Fibroblast of lung (primary cell): ENCODE measurements around the gene MAML3. TPM values are rescaled to one million over a fixed set of nuclear protein-coding genes. Genes with fewer than 3 reads are reported as not detected.

Experiments
- DNase-seq, 2 donors: peaks; one replicate each; pipeline versions ENCODE4 v3.0.0 to v3.0.0-alpha.2; 2010; ENCODE audit warnings: low read depth in 2 of 2
- H2AFZ ChIP-seq: 2 replicates; pipeline ENCODE4 v1.5.1; 2012; ENCODE audit warnings: low read length, control low read depth, inconsistent platforms
- H3K27ac ChIP-seq: 2 replicates; pipeline ENCODE4 v1.5.1; 2011; ENCODE audit warnings: low read length, control low read depth; ENCODE audit not compliant: insufficient read depth
- H3K27me3 ChIP-seq: 2 replicates; pipeline ENCODE4 v1.5.1; 2011; ENCODE audit warnings: mild to moderate bottlenecking, low read length; ENCODE audit not compliant: control insufficient read depth, insufficient read depth
- H3K36me3 ChIP-seq: 2 replicates; pipeline ENCODE4 v1.5.1; 2011; ENCODE audit warnings: low read length; ENCODE audit not compliant: control insufficient read depth, insufficient read depth
- H3K4me1 ChIP-seq: 2 replicates; pipeline ENCODE4 v1.5.1; 2011; ENCODE audit warnings: low read length; ENCODE audit not compliant: control insufficient read depth, insufficient read depth; ENCODE audit errors: extremely low read depth
- H3K4me2 ChIP-seq: 2 replicates; pipeline ENCODE4 v1.5.1; 2011; ENCODE audit warnings: low read length, control low read depth; ENCODE audit not compliant: insufficient read depth; ENCODE audit errors: extremely low read depth
- H3K4me3 ChIP-seq, 4 experiments: fragments of 200-600 bp in 1 of 4; sonication (generic) in 1 of 4; replicated peaks in 1 of 4; 2 replicates each; pipeline ENCODE4 v1.5.1; 2011 to 2016; ENCODE audit warnings: low read length in 4 of 4, low read depth in 3 of 4, mild to moderate bottlenecking in 3 of 4, control low read depth in 2 of 4, inconsistent platforms in 1 of 4, mixed read lengths in 1 of 4; ENCODE audit not compliant: insufficient read depth in 1 of 4; ENCODE audit errors: control extremely low read depth in 1 of 4
- H3K79me2 ChIP-seq: 2 replicates; pipeline ENCODE4 v1.5.1; 2012; ENCODE audit warnings: mild to moderate bottlenecking, low read length, inconsistent platforms; ENCODE audit not compliant: control insufficient read depth, insufficient read depth
- H3K9ac ChIP-seq: 2 replicates; pipeline ENCODE4 v1.5.1; 2011; ENCODE audit warnings: mild to moderate bottlenecking, low read length, control low read depth; ENCODE audit not compliant: insufficient read depth
- H3K9me3 ChIP-seq: 2 replicates; pipeline ENCODE4 v1.5.1; 2012; ENCODE audit warnings: low read depth, low read length; ENCODE audit not compliant: control insufficient read depth, insufficient read depth
- H4K20me1 ChIP-seq: 2 replicates; pipeline ENCODE4 v1.5.1; 2011; ENCODE audit warnings: low read length; ENCODE audit not compliant: control insufficient read depth, insufficient read depth; ENCODE audit errors: extremely low read depth
- EZH2 ChIP-seq: IDR thresholded peaks from 2 replicates; pipeline ENCODE4 v1.5.1; 2012; ENCODE audit warnings: low read length, control low read depth, mild to moderate bottlenecking; ENCODE audit errors: missing control alignments
- polyA plus RNA-seq, 2 donors: library from polyadenylated mRNA; depleted of rRNA in 1 of 2; stranded (reverse) in 1 of 2; unstranded in 1 of 2; fragments of >200 nt; gene quantifications; 2 replicates each; pipeline ENCODE4 v1.2.1, GENCODE V29; 2011 to 2012; ENCODE audit warnings: missing spikeins in 1 of 2
- total RNA-seq: library from RNA; depleted of rRNA; stranded (reverse); fragments of >200 nt; gene quantifications from 2 replicates; pipeline ENCODE4 v1.2.1, GENCODE V29; 2014
- TF ChIP-seq, protein P1 (sequence below), 2 donors: IDR thresholded peaks in 1 of 2; conservative IDR thresholded peaks in 1 of 2; 1 replicate in 1 of 2; 2 replicates in 1 of 2; pipeline ENCODE4 v1.5.1; 2011 to 2012; ENCODE audit warnings: low read length in 2 of 2, control low read depth in 1 of 2, inconsistent platforms in 1 of 2, low read depth in 1 of 2, mild to moderate bottlenecking in 1 of 2

Gene MAML3
- total and polyA plus RNA-seq, 2 donors (not counting 1 experiment from before 2014, with no cell fraction given): 2.0 to 2.8 TPM

DNA sequence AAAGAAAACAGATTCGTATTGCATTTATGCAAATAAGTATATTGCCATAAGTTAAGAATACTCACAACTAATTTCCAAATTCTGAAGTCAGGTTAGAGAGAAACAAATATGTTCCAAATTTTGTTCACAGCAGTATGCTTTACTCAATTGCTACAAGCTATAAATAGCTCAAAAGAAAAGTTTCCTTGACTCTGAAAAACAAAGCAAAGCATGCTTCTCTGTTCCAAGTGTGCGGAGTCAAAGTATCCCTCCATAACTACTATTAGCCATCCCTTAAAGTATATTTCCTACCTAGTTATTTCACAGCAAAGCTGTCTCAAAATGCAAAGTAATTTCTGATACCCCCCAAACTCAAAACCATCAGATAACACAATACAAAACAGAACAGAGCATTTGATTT, 441.1 kb downstream of the MAML3 start:
- Histone ChIP-seq H3K4me2 (no peak overlapping the region), H3K9ac (no peak overlapping the region), H3K4me3 (no peak overlapping the region), H3K27ac (no peak overlapping the region), H3K9me3 (no peaks in the 10 kb centered on the region), H4K20me1 (no peaks in the 10 kb centered on the region), H3K4me1 (no peaks in the 10 kb centered on the region), H3K27me3 (no peaks in the 10 kb centered on the region), H2AFZ (no peak overlapping the region), H3K36me3 (no peaks in the 10 kb centered on the region), H3K79me2 (no peaks in the 10 kb centered on the region)
- TF ChIP-seq EZH2: no peak
- TF ChIP-seq, protein P1, sequence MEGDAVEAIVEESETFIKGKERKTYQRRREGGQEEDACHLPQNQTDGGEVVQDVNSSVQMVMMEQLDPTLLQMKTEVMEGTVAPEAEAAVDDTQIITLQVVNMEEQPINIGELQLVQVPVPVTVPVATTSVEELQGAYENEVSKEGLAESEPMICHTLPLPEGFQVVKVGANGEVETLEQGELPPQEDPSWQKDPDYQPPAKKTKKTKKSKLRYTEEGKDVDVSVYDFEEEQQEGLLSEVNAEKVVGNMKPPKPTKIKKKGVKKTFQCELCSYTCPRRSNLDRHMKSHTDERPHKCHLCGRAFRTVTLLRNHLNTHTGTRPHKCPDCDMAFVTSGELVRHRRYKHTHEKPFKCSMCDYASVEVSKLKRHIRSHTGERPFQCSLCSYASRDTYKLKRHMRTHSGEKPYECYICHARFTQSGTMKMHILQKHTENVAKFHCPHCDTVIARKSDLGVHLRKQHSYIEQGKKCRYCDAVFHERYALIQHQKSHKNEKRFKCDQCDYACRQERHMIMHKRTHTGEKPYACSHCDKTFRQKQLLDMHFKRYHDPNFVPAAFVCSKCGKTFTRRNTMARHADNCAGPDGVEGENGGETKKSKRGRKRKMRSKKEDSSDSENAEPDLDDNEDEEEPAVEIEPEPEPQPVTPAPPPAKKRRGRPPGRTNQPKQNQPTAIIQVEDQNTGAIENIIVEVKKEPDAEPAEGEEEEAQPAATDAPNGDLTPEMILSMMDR (conservative IDR thresholded peaks at IDR 0.05 in 1 of 2, IDR thresholded peaks at IDR 0.05 in 1 of 2; ENCODE audit: low read depth in 1 of 2, low read length in 2 of 2): no peak
- no peak for DNase-seq

DNA sequence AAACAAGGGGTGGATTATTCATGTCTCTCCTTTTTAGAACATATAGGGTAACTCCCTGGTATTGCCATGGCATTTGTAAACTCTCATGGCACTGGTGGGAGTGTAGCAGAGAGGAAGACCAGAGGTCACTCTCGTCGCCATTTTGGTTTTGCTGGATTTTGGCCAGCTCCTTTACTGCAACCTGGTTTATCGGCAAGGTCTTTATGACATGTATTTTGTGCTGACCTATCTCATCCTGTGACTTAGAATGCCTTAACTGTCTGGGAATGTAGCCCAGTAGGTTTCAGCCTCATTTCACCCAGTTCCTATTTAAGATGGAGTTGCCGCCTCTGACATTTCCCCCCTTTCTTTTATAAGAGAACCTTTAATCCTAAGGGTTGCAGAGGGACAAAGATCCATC, 442.5 kb downstream of the MAML3 start:
- Histone ChIP-seq H3K9ac (no peak overlapping the region), H3K79me2 (no peaks in the 10 kb centered on the region), H4K20me1 (no peaks in the 10 kb centered on the region), H3K9me3 (no peaks in the 10 kb centered on the region), H3K36me3 (no peaks in the 10 kb centered on the region), H3K27me3 (no peaks in the 10 kb centered on the region), H3K4me2 (no peak overlapping the region), H2AFZ (no peak overlapping the region), H3K27ac (no peak overlapping the region), H3K4me3 (no peak overlapping the region), H3K4me1 (no peaks in the 10 kb centered on the region)
- TF ChIP-seq, protein P1 (conservative IDR thresholded peaks at IDR 0.05 in 1 of 2, IDR thresholded peaks at IDR 0.05 in 1 of 2; ENCODE audit: low read depth in 1 of 2, low read length in 2 of 2): no peak
- TF ChIP-seq EZH2: no peak
- peak in 1 of 2 donors; percentile 86 for DNase-seq

DNA sequence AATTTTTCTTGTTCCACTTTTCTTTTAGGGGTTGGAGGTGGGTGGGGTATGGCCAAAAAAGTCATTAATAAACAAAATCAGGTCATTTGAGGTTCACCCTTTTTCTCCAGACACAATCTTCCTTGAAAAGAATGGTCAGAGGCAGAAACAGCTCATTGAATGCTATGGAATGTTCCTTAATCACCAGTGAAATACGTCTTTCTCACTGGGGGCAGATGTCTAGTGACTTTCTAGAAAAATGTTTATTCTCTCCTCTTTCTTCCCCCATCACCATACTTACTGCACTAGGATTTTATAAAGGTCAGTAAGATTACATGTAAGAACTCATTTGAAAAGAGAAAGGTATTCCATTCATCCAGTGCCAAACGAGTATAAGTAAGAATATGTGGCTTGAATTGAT, 443.9 kb downstream of the MAML3 start:
- Histone ChIP-seq H4K20me1 (no peaks in the 10 kb centered on the region), H2AFZ (no peak overlapping the region)

More for the DNA sequence above, 443.9 kb downstream of the MAML3 start:
- Histone ChIP-seq H3K36me3 (no peaks in the 10 kb centered on the region), H3K27me3 (no peaks in the 10 kb centered on the region), H3K9ac (no peak overlapping the region), H3K4me3 (no peak overlapping the region), H3K79me2 (no peaks in the 10 kb centered on the region), H3K9me3 (no peaks in the 10 kb centered on the region), H3K27ac (no peak overlapping the region), H3K4me2 (no peak overlapping the region), H3K4me1 (no peaks in the 10 kb centered on the region)
- peak in 1 of 2 donors; percentile 86 for DNase-seq
- TF ChIP-seq EZH2: no peak
- TF ChIP-seq, protein P1 (conservative IDR thresholded peaks at IDR 0.05 in 1 of 2, IDR thresholded peaks at IDR 0.05 in 1 of 2; ENCODE audit: low read depth in 1 of 2, low read length in 2 of 2): no peak
